Fibroblast of skin of back (primary cell): ENCODE data around the gene CMBL.
"Not testable (repeated sequence)": the region's sequence is repeated elsewhere in the genome, so short reads cannot be mapped to it uniquely, and the experiment has no call there.

Experiments
- DNase-seq: peaks from one replicate; pipeline ENCODE4 v3.0.0-alpha.2; 2013

Gene CMBL

GRCh38 chr5:10283927-10284635 lies 23.6 kb downstream of the CMBL start:
- peak; percentile 70 for DNase-seq

- no peak for DNase-seq
Observed at GRCh38 chr5:10279925-10280720, 27.6 kb downstream of the CMBL start.

GRCh38 chr5:10279328-10279727 lies 28.4 kb downstream of the CMBL start:
- DNase-seq: no peak

- no peak for DNase-seq
Observed at GRCh38 chr5:10278658-10279279, 28.9 kb downstream of the CMBL start.

DNA sequence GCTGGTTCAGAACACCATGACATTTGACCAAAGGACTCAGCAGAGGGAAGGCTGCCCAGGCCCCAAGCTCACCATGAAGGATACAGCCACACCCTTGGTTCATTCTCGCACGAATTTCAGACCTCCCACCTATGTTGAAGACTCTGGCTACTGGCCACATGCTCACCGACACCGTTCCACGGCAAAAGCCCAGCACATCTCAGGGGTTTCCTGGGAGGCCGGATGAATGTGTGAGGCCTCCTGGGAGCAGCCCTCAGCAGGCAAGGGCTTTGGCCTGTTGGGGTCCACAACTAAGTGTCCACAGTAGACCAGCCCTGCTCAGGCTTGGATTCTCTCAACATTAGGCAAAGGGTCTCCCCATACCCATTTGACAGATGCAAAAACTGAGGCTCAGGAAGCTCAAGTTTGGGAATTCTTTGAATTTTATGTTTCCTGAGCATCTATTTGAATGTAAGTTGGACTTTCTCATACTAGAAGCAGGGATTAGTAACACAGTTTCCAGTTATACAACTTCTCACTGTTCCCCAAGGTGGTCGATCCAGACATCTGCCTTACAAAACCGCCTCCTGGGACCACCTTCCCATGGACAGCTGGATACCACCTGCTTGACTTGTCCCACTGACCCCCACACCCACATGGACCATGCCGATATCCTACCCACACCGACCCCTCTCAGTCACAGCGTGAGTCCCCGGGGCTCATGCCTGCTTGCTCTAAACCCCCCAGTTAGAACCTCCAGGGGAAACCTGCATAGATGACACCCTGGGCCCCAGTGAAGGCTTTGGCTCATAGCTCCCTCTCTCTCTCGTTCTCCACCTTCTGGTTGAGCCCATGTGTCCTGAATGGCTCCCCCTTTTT lies 29.7 kb downstream of the CMBL start:
- DNase-seq: no peak

DNA sequence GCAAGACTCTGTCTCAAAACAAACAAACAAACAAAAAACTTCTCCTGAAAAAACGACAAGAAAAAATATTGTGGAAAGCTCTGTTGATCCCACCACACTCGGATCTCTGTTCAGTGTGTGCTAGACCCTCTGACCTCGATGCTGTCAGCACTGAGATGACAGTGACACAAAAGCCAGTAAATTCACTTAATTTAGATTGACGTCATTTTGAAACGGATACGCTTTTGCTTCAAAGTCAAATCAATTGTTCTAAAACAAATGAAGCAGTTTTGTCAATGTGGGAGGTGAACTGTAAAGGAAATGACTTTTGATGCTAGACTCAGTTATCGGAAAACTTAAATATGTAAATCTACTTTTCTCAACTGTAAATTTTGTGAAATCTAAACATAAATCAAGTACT lies 31.0 kb downstream of the CMBL start:
- DNase-seq: no peak

DNA sequence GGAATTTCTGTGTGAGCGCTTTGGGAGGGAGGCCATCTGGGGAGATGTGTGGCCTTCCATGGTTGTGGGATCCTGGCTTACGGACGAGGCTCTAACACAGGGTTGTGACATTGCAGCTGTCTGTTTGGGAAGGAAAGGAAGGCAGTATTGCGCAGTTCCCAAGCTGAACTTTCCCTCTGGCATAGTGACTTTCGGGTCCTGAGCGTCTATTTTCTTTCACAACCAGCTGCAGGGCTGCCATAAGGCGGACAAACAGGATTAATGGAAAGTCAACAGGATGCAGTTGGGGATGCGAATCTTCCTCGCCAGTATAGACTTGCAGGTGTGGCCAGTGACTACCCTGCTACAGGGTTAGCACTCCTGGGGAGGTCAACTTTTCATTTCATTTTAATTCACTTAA lies 31.7 kb downstream of the CMBL start:
- no peak for DNase-seq

DNA sequence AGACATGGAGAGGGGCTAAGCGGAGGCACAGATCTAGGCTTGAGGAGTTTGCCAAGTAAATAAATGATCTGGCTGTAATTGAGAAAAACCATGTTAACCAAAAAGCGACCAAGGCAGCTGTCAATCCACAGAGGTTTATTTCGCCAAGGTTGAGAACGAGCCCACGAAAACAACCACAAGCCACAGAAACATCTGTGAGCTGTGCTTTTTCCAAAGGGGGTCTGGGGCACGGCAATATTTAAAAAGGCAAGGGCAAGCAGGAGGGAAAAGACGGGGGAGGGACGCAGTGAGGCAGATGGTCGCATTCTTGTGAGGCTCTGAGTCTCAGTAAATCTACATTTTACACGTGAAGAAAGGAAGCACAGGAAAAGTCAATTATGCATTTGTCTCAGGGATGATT lies 32.2 kb downstream of the CMBL start:
- DNase-seq: no peak

DNA sequence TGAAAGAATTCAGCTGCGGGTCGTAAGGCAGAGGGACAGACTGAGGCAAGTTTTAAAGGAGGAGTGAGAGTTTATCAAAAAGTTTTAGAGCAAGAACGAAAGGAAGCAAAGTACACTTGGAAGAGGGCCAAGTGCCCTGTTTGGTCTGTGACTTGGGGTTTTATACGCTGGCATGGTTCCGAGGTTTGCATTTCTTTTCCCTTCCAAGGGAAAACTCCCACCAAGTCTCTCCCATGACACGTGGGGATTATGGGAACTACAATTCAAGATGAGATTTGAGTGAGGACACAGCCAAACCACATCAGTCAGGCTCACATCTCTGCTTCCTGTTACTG lies 34.9 kb downstream of the CMBL start:
- not testable (repeated sequence) for DNase-seq

DNA sequence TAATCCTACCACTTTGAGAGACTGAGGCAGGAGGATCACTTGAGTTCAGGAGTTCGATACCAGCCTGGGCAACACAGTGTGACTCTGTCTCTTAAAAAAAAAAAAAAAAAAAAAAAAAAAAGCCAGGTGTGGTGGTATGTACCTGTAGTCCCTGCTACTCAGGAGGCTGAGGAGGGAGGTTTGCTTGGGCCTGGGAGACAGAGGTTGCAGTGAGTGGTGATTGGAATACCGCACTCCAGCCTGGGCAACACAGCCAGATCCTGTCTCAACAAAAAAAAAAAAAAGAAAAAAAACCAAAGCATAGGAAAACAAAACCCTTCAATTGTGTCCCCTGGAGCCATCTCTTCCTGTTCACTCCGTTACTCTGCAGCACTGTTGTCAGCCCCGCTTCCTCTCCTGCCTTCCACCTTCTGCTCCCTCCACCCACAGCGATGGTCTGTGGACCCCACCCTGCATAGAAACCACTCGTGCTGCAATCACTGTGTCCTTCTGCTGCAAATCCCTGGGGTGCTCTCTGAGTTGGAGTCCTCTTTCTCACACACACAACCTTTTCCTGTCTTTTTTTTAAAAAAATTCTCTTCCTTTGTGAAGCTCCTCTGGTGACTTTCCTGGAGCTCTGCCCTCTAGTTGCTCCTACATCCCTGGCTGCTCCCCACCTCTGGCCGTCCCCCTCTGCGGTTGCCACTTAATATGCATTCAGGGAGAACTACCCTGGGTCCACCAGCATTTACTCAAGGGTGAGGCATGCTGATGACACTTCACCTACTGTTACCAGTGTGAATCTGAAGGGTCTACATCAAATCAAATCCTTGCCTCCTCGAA lies 35.4 kb downstream of the CMBL start:
- DNase-seq: no peak

DNA sequence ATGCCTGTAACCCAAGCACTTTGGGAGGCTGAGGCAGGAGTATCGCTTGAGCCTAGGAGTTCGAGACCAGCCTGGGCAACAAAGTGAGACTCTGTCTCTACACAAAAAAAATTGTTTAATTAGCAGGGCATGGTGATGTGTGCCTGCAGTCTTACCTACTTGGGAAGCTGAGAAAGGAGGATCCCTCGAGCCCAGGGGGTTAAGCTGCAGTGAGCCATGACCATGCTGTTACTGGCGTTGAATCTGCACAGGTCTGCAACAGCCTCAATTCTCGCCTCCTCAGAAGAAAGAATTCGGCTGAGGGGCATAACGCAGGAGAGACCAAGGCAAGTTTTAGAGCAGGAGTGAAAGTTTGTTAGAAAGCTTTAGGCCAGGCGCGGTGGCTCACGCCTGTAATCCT lies 39.6 kb downstream of the CMBL start:
- no peak for DNase-seq

DNA sequence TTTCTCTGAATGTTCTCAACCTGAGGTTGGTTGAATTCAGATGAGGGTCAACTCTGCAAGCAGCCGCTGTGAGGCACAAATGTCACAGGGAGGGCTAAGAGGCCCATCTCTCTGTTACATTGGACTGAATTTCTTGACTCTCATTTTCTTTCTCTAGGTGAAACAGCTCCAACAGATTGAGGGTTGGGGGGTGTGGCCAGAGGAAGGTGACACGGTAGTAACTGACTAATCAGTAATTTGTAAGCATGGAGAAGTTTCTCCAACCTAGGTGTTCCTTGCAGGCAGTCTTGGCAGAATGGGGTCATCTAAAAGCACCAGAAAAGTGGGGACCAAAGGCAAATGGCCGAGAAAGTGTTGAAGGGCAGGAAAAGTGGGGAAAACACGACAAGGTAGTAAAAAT lies 40.9 kb downstream of the CMBL start:
- DNase-seq: no peak

DNA sequence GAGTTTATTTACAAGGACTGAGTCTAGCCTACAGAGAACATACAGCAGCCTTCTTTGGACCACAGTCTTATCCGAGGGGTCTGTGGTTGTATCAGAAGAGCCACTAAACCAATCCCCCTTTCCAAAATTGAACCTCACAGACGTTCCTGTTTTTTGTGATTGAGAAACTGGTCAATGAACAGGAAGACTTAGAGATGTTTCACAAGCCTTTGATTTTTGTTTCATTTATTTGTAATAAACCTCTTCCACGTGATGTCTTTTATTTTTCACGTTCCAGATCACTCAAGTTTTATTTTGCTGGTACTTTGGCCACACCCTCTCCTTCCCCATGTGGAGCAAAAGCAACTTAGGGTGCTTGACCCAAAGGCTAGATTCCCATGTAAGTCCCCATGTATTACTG lies 41.6 kb downstream of the CMBL start:
- DNase-seq: no peak

- no peak for DNase-seq
Observed at GRCh38 chr5:10265245-10266109, 42.2 kb downstream of the CMBL start.

DNA sequence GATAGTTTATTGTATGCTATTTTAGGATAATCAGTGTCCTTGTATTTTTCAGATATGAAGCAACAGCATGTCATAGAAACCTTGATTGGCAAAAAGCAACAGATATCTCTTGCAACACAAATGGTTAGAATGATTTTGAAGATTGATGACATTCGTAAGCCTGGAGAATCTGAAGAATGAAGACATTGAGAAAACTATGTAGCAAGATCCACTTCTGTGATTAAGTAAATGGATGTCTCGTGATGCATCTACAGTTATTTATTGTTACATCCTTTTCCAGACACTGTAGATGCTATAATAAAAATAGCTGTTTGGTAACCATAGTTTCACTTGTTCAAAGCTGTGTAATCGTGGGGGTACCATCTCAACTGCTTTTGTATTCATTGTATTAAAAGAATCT lies 43.1 kb downstream of the CMBL start:
- DNase-seq: no peak

DNA sequence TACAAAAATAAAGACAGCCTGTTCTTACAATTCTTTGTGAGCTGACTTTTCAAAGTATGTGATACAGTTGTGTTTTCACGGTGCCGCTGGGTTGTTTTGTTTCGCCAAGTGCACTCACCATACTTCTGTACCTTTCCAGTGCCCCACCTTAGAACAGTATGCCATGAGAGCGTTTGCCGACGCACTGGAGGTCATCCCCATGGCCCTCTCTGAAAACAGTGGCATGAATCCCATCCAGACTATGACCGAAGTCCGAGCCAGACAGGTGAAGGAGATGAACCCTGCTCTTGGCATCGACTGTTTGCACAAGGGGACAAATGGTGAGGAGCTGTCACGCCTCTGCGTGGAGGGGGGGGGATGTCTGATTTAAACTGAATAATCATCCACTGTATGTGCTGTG lies 44.7 kb downstream of the CMBL start:
- no peak for DNase-seq

- no peak for DNase-seq
Observed at GRCh38 chr5:10262121-10262774, 45.5 kb downstream of the CMBL start.

DNA sequence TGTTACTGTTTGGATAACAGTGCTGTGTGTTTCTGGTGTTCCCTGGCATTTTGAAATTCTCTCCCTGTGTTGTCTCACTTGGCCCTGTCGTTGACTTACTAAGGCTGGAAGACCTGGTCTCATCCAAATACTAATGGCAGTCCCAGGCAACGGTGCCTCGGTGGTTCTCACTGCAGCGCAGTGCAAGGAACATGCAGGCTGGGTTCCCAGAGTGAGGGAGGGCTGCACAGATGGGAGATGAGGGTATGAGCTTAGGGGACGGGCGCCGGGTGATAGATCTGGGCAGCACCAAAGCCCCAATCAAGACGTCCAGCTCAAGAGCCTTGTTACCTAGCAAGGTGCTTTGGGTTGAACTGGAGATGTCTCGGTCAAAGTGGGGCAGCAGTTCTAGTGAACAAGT lies 46.6 kb downstream of the CMBL start:
- no peak for DNase-seq

GRCh38 chr5:10259899-10260298 lies 47.8 kb downstream of the CMBL start:
- no peak for DNase-seq

DNA sequence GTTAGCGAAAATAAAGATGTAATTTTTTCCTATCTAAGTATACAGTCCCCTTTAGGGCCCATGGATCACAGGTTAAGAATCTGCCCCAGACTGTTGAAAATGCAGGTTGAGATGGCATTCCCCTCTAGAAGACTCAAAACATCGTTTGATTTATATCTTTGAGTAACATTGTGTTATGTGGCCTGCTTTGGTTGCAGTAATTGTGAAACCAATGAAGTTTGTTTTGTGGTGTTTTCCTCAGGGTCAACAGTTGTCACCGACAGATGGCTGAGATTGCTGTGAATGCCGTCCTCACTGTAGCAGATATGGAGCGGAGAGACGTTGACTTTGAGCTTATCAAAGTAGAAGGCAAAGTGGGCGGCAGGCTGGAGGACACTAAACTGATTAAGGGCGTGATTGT lies 49.8 kb downstream of the CMBL start:
- DNase-seq: no peak

DNA sequence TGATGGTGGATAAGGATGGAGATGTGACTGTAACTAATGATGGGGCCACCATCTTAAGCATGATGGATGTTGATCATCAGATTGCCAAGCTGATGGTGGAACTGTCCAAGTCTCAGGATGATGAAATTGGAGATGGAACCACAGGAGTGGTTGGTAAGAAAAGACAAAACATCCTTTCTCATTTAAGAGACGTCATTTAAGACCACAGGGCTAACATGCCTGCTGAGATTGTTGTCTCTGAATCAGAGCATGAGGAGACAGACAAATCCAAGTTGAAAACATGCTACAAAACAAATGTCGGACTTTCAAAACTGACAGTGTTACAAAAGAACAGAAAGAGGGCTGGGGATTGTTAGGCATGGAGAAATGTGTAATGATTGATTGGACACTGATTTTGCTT lies 53.0 kb downstream of the CMBL start:
- DNase-seq: no peak
